Erythroblast (primary cell): ENCODE data around the gene RGMA.
"Not testable (repeated sequence)": the region's sequence is repeated elsewhere in the genome, so short reads cannot be mapped to it uniquely, and the experiment has no call there.

Experiments used
- GATA1 ChIP-seq: IDR thresholded peaks from 2 replicates; pipeline ENCODE4 v1.6.1; 2011; ENCODE audit warnings: low read depth, mild to moderate bottlenecking, control low read depth, low read length, moderate library complexity
- POLR2A ChIP-seq: IDR thresholded peaks from 2 replicates; pipeline ENCODE4 v1.6.1; 2011; ENCODE audit warnings: mild to moderate bottlenecking, low read length

DNA sequence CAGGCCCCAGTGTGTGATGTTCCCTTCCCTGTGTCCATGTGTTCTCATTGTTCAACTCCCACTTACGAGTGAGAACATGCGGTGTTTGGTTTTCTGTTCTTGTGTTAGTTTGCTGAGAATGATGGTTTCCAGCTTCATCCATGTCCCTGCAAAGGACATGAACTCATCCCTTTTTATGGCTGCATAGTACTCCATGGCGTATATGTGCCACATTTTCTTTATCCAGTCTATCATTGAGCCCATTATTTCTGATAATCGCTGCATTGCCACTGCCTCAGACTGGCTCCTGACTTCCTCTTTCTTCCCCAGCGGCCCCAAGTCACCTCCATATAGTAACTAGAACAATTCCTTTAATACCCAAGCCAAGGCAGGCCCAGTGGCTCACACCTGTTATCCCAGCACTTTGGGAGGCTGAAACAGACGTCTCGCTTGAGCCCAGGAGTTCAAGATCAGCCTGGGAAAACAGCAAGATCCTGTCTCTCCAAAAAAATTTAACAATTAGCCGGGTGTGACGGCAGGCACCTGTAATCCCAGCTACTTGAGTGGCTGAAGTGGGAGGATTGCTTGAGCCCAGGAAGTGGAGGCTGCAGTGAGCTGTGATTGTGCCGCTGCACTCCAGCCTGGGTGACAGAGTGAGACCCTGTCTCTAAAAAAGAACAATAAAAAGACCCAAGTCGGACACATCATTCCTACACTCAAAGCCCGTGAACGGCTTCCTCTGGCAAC, 49.3 kb downstream of the RGMA start:
- not testable (repeated sequence) for TF ChIP-seq POLR2A, GATA1
